HG03342 (cell line): ENCODE results near the gene TIMM17B.
"Not testable (repeated sequence)": the region's sequence is repeated elsewhere in the genome, so short reads cannot be mapped to it uniquely, and the experiment has no call there.

Source experiments
- ATAC-seq: cut with Tn5 transposase; IDR thresholded peaks from one replicate; pipeline ENCODE4 v1.9.1; 2021; ENCODE audit warnings: mild to moderate bottlenecking, moderate library complexity; ENCODE audit not compliant: unreplicated experiment

TIMM17B gene

GRCh38 chrX:48897157-48897624 lies 377 bp downstream of the TIMM17B start:
- peak; percentile 5 for ATAC-seq

DNA sequence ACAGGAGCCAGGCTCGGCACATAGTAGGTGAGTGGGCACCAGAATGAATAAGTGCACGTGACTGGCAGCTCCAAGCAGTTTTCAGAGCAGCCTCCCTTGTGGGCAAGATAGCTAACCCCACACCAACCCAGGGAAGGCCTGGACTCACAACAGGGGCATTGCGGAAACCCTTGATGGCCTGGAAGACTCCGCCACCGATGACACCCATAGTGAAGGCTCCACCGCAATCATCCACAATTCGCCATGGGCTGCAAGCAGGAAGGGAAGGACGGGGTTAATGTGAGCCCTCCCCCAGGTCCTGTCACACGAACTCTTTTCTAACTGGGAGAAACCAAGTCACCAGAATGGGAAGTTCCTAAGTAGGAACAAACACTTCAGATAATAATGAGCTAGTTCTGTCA lies 957 bp downstream of the TIMM17B start:
- no peak for ATAC-seq

DNA sequence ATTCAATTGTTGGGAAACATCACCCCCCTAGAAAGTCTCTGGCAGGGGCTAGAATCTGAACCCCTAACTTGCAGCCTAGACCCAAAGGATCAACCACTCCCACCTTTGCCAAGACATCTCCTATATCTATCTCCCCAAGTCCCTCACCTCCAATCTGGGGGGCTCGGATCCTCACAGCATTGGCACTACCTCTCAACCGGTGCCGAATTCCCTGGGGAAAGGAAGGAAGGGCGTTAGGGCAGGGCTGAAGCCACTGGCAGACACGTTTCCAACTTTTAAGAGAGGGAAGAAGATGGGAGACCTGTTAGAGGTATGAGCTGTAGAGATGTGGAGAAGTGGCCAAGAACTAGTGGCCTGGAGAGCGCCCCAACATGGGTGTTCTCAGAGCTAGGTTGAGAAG lies 2.7 kb downstream of the TIMM17B start:
- ATAC-seq: no peak

DNA sequence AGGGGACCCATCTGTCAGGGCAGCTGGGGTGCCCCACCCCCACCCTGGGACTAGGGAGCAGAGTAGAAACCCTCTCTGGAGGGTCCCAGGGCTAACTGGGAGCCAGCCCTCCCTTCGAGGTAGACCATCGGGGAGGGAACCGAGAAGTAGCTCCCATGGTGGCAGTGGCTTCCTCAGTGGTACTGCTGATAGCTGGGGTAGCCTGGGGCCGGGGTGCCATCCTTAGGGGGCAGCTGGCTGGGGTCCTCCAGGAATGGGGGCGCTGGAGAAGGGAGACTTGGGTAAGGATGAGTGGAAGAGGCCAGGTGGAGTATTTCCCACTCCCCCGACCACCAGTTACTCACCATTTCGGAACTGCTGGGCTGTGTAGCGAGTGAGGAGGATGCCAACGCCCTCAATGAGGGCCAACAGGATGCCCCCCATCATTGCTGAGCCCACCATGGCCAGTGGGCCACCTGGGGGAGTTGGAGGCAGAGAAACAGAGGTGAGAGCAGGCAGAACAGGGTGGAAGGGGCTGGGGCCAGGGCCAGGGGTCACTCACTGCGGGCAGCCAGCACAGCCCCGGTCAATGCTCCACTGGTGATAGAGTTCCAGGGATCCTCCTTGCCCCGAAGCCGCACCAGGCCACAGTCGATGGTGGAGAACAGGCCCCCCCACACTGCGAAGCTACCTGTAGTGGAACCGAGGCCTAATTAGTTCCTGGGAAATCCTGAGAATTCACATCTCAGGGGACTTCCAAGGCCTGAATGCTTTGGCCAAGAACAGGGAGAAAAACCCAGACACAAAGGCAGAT lies 3.8 kb downstream of the TIMM17B start:
- ATAC-seq: no peak

GRCh38 chrX:48892896-48893295 lies 4.7 kb downstream of the TIMM17B start:
- ATAC-seq: no peak

DNA sequence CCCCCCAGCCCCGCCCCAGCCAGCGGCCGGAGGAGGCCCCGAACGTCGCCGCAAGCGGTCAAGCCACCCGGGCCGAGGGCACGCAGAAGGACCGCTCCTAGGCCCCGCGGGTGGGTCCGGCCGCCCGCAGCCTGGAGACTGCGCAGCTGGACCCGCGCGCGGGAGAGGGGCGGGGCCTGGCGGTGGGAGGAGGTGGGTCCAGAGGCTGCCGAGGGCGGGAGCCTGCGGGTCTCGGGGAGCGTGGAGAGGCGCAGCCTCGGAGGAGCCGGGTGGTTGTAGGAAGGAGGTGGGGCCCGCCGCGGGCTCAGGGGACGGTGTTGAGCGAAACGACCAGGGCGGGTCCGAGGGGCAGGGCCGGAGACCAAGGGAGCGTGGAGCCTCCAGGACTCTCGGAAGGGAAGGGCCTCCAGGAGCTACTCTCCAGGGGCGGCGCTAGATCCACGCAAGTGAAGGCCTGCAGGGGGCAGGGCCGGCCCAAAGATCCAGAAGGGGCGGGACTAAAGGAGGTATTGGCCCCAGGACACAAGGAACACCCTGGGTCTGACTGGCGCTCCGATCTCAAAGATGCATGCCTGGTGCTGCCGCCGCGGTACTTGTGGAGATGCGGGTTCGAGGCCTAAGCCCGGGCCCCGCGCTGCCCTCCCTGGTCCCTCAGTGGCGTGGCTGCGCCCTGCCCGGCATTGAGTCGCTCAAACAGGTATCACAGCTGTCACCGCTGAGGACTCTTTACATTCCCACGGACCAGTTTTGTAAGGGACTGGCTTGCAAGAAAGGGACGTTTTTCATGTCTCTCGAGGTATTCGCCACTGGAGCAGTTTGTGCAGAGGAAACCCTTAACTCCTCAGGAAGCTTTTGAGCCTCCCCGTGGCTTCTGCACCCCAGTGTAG lies 5.9 kb downstream of the TIMM17B start:
- ATAC-seq: peak; percentile 81

- peak; percentile 39 for ATAC-seq
Measured at GRCh38 chrX:48890934-48891401, 6.6 kb downstream of the TIMM17B start.

- no peak for ATAC-seq
Measured at GRCh38 chrX:48890296-48890925, 7.2 kb downstream of the TIMM17B start.

DNA sequence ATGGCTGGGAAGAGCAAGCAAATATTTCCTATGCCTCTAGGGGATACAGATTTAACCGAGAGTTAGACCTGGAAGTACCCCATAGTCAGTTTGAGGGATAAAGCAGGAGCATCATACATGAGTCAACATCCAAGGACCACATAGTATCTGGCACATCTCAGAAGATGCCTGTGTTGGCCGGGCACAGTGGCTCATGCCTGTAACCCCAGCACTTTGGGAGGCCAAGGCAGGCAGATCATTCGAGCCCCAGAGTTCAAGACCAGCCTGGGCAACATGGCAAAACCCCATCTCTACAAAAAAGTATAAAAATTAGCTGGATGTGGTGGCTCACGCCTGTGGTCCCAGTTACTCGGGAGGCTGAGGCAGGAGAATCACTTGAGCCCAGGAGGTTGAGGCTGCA lies 11.0 kb downstream of the TIMM17B start:
- not testable (repeated sequence) for ATAC-seq

DNA sequence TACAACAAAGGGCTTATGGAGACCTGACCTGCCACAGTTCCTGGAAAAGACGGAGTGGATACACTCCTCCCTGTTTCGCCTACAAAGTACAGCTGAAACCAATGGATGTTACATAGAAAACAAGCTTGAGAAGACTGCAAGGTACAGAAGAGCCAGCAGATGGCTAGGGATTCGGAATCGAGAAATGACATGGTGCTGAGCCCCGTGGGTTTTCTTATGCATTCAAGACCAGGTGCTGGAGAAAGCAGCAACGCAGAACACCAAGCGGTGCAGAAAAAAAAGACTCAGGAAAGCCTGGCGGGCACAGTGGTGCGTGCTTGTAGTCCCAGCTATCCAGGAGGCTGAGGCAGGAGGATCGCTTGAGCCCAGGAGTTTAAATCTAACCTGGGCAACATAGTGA lies 13.8 kb downstream of the TIMM17B start:
- no peak for ATAC-seq

GRCh38 chrX:48876944-48877343 lies 20.6 kb downstream of the TIMM17B start:
- ATAC-seq: not testable (repeated sequence)

- ATAC-seq: not testable (repeated sequence)
Measured at GRCh38 chrX:48872017-48872416, 25.6 kb downstream of the TIMM17B start.

- no peak for ATAC-seq
Measured at GRCh38 chrX:48864210-48864609, 33.4 kb downstream of the TIMM17B start.

DNA sequence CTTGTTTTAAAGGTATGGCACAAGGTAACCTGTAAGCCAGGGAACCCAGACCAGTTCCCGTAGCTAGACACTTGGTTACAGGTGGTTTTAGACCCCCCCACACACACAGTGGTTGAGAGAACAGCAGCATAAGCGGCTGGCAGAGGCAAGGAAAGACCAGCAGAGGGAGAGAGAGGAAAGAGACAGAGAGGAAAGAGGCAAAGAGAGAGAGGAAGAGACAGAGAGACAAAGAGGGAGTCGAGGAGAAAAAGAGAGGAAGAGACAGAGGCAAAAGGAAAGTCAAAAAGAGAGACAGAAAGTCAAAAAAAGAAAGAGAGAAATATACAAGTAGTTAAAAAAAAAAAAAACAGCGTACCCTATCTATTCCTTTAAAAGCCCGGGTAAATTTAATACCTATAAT lies 42.7 kb downstream of the TIMM17B start:
- no peak for ATAC-seq

DNA sequence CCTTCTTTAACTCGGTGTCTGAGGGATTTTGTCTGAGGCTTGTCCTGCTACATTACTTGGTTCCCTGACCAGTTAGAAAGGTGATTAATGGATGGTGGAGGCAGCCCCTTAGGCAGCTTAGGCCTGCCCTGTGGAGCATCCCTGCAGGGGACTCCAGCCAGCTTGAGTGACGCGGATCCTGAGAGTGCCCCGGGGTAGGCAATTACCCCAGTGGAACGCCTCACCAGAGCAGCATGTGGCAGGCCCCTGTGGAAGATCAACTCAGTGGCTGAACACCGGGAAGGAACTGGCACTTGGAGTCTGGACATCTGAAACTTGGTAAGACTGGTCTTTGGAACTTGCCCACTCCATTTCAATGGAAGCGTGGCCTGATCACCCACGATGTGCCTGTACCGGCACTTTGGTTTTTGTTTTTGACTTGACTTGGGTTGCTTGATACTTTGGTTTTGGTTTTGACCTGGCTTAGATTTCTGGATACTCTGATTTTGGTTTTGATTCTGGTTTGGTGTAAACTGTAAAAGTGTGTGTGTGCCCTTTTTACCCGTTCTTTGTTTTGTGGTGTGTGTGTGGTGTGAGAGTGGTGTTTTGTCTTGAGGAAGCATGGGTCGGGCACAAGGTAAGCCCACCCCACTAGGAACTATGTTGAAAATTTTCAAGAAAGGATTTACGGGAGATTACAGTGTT lies 43.3 kb downstream of the TIMM17B start:
- ATAC-seq: not testable (repeated sequence)

GRCh38 chrX:48853494-48853893 lies 44.1 kb downstream of the TIMM17B start:
- ATAC-seq: not testable (repeated sequence)

DNA sequence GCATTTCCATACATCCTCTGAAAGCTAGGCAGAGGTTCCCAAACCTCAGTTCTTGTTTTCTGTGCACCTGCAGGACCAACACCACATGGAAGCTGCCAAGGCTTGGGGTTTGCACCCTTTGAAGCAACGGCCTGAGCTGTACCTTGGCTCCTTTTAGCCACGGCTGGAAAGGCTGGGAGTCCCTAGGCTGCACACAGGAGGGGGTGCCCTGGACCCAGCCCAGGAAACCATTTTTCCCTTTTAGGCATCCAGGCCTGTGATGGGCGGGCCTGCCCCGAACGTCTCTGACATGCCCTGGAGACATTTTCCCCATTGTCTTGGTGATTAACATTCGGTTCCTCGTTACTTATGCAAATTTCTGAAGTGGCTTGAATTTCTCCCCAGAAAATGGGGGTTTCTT lies 44.7 kb downstream of the TIMM17B start:
- no peak for ATAC-seq

GRCh38 chrX:48848847-48849246 lies 48.7 kb downstream of the TIMM17B start:
- no peak for ATAC-seq
